Muscle of leg (tissue), 11 donors: Measurements from ENCODE around the gene COX19. TPM values are rescaled to one million over a fixed set of nuclear protein-coding genes. Genes with fewer than 3 reads are reported as not detected.
"Not testable (repeated sequence)": the region's sequence is repeated elsewhere in the genome, so short reads cannot be mapped to it uniquely, and the experiment has no call there.

Source experiments
- DNase-seq: peaks from one replicate; pipeline ENCODE4 v3.0.0; 2013
- H3K27ac ChIP-seq: one replicate; pipeline ENCODE4 v1.5.1; 2013; ENCODE audit warnings: mild to moderate bottlenecking, low read length, control low read depth
- H3K27me3 ChIP-seq: one replicate; pipeline ENCODE4 v1.6.1; 2013; ENCODE audit warnings: low read length; ENCODE audit not compliant: control insufficient read depth, insufficient read depth
- H3K36me3 ChIP-seq: one replicate; pipeline ENCODE4 v1.6.1; 2013; ENCODE audit warnings: low read length; ENCODE audit not compliant: control insufficient read depth, insufficient read depth
- H3K4me1 ChIP-seq: one replicate; pipeline ENCODE4 v1.6.1; 2013; ENCODE audit warnings: low read length; ENCODE audit not compliant: control insufficient read depth, insufficient read depth
- H3K4me3 ChIP-seq: one replicate; pipeline ENCODE4 v1.5.1; 2013; ENCODE audit warnings: low read length, control low read depth
- H3K9me3 ChIP-seq: replicated peaks from 2 replicates; pipeline ENCODE4 v1.6.1; 2013; ENCODE audit warnings: low read depth, low read length; ENCODE audit not compliant: control insufficient read depth
- WGBS: methylation state at CpG from one replicate; pipeline ENCODE4 v1.1.5; 2013; ENCODE audit warnings: missing lambda C conversion rate; ENCODE audit not compliant: insufficient coverage; 5-methylcytosine and 5-hydroxymethylcytosine counted together
- polyA plus RNA-seq, 8 donors: library from polyadenylated mRNA; unstranded; fragments of 120-200 nt; gene quantifications; one replicate each; pipeline versions ENCODE4 v1.2.1 to v1.2.3, GENCODE V29; 2013; ENCODE audit warnings: inconsistent platforms in 1 of 8, low replicate concordance in 1 of 8; ENCODE audit not compliant: insufficient read length in 8 of 8, insufficient read depth in 1 of 8
- total RNA-seq: library from RNA; stranded (reverse); fragments of 120-200 nt; gene quantifications from one replicate; pipeline ENCODE4 v1.2.4, GENCODE V29; 2013

COX19 gene
- total and polyA plus RNA-seq, 9 donors: 8.9 to 12.4 (median 10.6) TPM

DNA sequence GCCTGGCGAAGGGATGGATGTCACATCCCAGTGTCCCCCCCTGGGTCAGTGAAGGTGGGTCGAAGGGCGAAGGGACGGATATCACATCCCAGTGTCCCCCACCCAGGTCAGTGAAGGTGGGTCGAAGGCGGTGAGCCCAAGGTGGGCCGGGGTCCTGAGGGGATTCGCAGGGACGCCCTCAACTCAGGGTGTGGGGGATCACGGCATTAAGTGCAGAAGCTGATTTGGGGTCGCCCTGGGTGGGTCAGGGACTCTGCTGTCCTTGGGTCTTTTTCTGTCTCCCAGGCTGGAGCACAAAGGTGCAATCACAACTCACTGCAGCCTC is 42.7 kb downstream of the COX19 start:
- peaks cover 12% of the 10 kb centered on the region for H3K4me1 ChIP-seq
- DNase-seq: no peak
- WGBS: 88% methylated on average over 8 of the region's 11 CpGs

DNA sequence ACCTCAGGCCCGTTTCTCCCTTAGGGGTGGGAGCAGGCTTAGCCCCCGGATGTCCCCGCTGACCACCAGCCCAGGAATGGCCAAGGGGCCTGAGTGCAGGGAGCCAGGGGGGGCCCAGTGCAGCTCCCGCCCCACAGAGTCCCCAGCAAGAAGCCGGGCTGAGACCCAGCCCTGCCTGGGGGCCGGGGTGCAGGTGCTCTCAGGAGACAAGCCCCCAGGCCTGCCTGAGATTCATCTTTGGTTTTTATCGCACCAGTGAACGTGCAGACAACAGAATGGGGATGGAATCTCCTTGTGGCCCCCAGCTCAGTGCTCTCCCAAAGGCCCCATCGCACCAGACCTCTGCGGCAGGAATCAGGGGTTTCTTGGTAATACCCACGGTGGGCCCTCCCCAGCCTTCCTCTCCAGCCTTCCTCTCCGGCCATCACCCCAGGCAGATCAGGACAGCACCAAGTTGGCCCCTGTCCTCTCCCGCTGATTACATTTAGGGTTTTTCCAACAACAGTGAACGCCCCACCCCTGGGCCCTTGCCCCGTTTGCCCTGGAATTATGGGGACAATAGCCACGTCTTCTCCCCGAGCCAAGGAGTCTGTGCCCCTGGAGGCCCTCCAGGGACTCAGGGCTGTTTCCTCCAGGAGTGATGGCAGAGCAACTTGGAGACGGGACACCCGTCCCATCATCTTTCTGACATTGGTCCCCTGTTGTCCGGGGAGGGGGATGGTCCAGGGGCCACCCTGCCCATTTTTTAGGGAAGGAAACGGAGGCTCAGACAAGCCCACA is 43.3 kb downstream of the COX19 start:
- Histone ChIP-seq H3K27ac (no peak overlapping the region), H3K9me3 (no peaks in the 10 kb centered on the region), H3K4me1 (peaks cover 12% of the 10 kb centered on the region), H3K27me3 (peaks cover 2% of the 10 kb centered on the region), H3K36me3 (no peaks in the 10 kb centered on the region), H3K4me3 (no peak overlapping the region)
- no peak for DNase-seq
- 81% methylated on average over 20 of the region's 21 CpGs for WGBS

More for the DNA sequence above, 42.7 kb downstream of the COX19 start:
- H3K27me3 ChIP-seq: peaks cover 2% of the 10 kb centered on the region
- no peaks in the 10 kb centered on the region for H3K9me3 ChIP-seq
- H3K27ac ChIP-seq: no peak overlapping the region
- no peak overlapping the region for H3K4me3 ChIP-seq
- H3K36me3 ChIP-seq: no peaks in the 10 kb centered on the region

DNA sequence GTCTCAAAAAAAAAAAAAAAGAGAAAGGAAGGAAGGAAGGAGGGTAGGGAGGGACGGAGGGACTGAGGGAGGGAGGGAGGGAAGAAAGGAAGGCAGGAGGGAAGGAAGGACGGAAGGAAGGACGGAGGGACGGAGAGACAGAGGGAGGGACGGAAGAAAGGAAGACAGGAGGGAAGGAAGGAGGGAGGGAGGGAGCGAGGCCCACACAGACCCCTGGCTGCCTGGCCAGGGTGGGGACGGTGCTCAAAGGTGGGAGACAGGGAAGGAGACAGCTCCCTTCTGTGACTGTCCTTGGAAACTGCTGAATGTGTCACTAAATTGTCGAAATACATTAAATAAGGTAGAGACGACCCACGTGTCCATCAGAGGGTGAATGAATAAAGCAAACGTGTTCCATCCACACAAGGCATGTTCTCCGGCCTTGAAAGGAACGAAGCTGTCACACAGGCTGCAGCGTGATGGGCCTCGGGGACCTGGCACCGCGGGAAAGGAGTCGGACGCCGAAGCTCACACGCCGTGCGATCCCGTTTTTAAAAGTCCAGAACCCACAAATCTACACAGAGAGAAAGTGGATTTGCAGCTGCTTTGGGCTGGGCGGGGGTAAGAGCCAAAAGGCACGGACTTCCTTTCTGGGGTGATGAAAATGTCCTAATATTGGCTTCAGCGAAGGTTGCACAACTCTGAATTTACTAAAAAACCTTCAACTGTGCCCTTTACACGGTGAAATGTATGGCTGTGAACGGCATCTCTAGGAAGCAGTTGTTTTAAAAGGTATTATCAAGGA is 44.2 kb downstream of the COX19 start:
- Histone ChIP-seq H3K36me3 (no peaks in the 10 kb centered on the region), H3K27me3 (peaks cover 2% of the 10 kb centered on the region), H3K9me3 (no peaks in the 10 kb centered on the region), H3K4me3 (no peak overlapping the region), H3K4me1 (peaks cover 12% of the 10 kb centered on the region), H3K27ac (no peak overlapping the region)
- WGBS: 50% methylated on average over 19 of the region's 29 CpGs
- DNase-seq: no peak

DNA sequence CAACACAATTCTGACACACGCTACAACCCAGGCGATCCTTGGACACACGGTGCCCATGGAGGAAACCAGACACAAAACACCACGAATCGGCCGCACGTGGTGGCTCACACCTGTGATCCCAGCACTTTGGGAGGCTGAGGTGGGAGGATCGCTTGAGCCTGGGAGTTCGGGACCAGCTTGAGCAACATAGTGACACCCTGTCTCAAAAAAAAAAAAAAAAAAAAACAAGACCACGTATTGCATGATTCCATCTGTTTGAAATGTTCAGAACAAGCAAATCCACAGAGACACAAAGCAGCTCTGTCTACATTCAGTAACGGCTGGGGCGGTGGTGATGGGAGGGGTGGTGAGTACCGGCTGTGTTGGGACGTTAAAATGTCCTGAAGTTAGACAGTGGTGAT is 46.0 kb downstream of the COX19 start:
- peaks cover 20% of the 10 kb centered on the region for H3K4me1 ChIP-seq
- H3K27me3 ChIP-seq: no peaks in the 10 kb centered on the region
- H3K36me3 ChIP-seq: no peaks in the 10 kb centered on the region
- 26% methylated on average over 4 of the region's 14 CpGs for WGBS
- peak; percentile 58 for DNase-seq
- H3K4me3 ChIP-seq: no peak overlapping the region
- no peak overlapping the region for H3K27ac ChIP-seq
- H3K9me3 ChIP-seq: no peaks in the 10 kb centered on the region

DNA sequence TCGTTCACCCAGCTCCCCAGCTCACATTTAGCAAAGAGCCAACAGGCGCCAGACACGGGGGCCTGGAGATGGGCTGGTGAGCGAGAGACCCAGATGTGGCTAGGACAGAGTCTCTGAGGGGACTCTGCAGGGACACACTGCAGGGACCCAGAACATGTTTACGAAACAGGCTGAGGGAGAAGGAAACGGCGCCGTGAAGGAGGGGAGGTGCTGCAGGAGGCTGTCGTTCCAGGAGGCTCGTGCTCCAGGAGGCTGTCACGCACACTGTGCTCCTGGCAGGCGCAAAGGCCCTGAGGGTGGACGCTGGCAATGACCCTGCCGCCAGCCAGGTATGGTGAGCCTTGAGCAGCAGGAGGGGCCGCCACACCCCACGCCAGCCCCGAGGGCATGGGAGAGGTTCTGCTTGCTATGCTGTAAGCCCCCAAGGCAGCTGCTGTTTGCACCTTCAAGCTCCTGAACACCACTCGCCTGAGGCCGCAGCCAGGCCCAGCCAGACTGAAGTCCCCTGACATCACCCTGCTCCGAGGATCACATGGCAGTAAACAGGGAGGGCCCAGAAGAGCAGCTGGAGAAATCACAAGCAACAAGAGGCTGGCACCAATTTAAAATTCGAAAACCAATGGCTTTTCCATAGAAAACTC is 48.2 kb downstream of the COX19 start:
- Histone ChIP-seq H3K9me3 (no peaks in the 10 kb centered on the region), H3K4me3 (no peak overlapping the region), H3K27ac (no peak overlapping the region), H3K4me1 (peaks cover 34% of the 10 kb centered on the region), H3K27me3 (no peaks in the 10 kb centered on the region), H3K36me3 (no peaks in the 10 kb centered on the region)
- DNase-seq: no peak
- 70% methylated on average over 20 of the region's 21 CpGs for WGBS

DNA sequence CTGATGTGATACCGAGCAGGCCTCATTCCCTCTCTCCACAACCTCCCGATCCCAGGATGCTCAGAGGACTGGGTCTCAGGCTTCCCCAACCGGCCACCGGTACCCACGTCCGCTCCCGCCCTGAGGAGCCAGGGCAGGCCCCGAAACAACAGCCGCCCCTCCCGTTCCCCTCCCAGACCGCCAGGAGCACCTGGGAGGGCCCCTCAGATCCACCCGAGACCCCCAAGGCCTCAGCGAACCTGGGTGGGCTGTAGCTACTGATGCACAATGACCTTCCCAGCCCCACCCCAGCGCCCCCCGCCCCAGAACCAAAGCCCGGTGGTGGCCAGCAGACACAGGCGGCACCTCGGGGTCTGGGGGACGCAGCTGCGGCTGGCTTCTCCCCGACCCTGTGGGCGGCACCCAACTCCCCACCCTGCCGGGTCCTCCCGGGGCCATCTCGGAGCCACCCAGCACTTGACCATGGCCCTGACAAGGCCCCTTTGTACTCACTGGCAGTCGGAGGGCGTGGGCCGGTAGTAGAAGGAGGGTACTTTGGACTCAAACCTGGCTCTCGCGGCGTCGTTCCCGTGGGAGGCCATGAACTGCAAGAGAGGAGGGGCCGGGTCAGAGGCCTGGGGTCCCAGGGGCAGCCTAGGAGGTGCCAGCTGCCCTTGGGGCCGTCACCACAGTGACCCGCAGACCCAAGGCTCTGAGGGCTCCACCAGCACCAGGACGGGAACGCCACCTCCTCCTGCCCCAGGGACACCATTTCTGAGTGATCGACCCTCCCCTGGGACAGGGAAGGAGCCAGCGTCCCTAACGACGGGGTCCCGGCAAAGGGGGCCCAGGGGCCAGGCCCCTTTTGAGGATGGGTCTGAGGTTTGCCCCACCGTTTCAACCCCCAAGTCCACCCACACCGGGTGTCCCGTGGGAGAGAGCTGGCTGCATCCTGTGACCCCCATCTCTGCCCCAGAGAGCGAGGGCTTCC is 49.0 kb downstream of the COX19 start:
- no peaks in the 10 kb centered on the region for H3K36me3 ChIP-seq
- no peak overlapping the region for H3K27ac ChIP-seq
- WGBS: 84% methylated on average over 27 of the region's 47 CpGs
- no peak for DNase-seq
- H3K9me3 ChIP-seq: no peaks in the 10 kb centered on the region
- H3K4me3 ChIP-seq: no peak overlapping the region
- peaks cover 40% of the 10 kb centered on the region for H3K4me1 ChIP-seq
- H3K27me3 ChIP-seq: no peaks in the 10 kb centered on the region

DNA sequence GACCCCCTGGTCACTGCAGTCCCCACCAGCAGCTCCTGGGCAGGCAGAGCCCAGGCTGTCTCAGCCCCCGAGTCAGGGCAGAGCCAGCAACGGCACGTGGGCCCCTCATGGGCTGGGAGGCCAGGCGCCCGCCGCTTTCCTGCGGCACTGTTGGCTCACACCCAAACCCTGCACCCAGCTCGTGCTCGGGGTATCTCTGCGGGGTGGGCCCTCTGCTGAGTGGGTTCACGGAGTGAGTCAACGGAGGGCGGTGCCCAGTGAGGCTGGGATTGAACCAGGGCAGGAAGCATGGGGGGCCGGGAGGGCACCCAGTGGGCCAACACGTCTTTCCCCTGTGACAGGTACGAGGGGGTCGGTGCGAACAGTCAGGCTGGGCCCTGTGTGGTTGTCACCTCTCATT is 49.7 kb downstream of the COX19 start:
- Histone ChIP-seq H3K36me3 (no peaks in the 10 kb centered on the region), H3K4me3 (no peak overlapping the region), H3K9me3 (no peaks in the 10 kb centered on the region), H3K27me3 (no peaks in the 10 kb centered on the region), H3K27ac (no peak overlapping the region), H3K4me1 (peaks cover 40% of the 10 kb centered on the region)
- 78% methylated on average over 14 of the region's 18 CpGs for WGBS
- no peak for DNase-seq

DNA sequence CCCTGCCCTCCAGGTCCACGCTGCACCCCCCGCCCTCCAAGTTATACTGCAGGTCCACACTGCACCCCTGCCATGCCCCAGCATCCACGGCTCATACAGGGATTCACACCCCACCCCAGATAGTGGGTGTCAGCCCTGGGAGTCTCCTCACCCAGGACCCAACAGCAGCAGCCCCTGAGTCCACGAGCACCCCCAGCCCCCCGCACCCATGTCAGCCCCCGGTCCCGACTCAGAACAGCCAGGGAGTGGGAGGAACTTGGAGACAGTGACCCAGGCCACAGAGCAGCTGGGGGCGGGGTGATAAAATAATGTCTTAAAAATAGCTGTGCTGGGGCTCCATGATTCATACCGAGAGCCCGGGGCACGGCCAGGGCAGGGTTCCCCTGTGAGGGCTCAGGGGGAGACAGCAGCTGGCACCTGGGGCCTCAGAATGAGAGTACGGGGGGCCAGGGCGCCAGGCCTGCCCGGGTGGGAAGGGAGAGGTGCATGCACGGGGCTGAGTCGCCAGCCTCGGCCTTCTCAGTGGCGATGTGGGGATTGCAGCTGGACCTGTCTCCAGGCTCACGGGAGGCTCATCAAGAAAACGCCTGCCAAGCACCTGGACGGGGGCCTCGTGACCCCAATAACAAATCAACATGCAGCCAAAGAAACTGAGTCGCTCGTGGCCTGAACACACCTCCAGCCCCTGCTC is 50.7 kb downstream of the COX19 start:
- Histone ChIP-seq H3K27me3 (no peaks in the 10 kb centered on the region), H3K4me3 (no peak overlapping the region), H3K9me3 (no peaks in the 10 kb centered on the region), H3K4me1 (peaks cover 40% of the 10 kb centered on the region), H3K36me3 (no peaks in the 10 kb centered on the region), H3K27ac (no peak overlapping the region)
- DNase-seq: peak; percentile 66
- 31% methylated on average over 16 of the region's 24 CpGs for WGBS

DNA sequence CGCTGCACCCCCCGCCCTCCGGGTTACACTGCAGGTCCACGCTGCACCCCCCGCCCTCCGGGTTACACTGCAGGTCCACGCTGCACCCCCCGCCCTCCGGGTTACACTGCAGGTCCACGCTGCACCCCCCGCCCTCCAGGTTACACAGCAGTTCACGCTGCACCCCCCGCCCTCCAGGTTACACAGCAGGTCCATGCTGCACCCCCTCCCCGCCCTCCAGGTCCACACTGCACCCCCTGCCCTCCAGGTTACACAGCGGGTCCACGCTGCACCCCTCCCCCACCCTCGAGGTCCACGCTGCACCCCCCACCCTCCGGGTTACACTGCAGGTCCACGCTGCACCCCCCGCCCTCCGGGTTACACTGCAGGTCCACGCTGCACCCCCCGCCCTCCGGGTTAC is 51.3 kb downstream of the COX19 start:
- not testable (repeated sequence) for H3K27ac ChIP-seq, H3K9me3 ChIP-seq, H3K27me3 ChIP-seq, H3K4me3 ChIP-seq, DNase-seq, H3K36me3 ChIP-seq
- WGBS: 69% methylated on average over 3 of the region's 25 CpGs
- peaks cover 35% of the 10 kb centered on the region for H3K4me1 ChIP-seq
